ENCODE measurements around the gene NCKAP5L.
"Not testable (repeated sequence)": the region's sequence is repeated elsewhere in the genome, so short reads cannot be mapped to it uniquely, and the experiment has no call there.

Gene NCKAP5L

GRCh38 chr12:49828133-49829091 lies at the start of gene NCKAP5L:
NCKAP5L (minus strand) TSS chr12:49828413; CDS start chr12:49804044, 24,369 bp downstream.
- DNase-seq (ENCODE audit: low spot score) (peak; percentile 79), FAIRE-seq (peak; percentile 70)

- DNase-seq (ENCODE audit: low spot score): no peak
- no peak for FAIRE-seq
Measured at GRCh38 chr12:49877066-49877465, 48.9 kb upstream of the NCKAP5L start.

- DNase-seq (ENCODE audit: low spot score): no peak
- no peak for FAIRE-seq
Measured at GRCh38 chr12:49876070-49876469, 47.9 kb upstream of the NCKAP5L start.

GRCh38 chr12:49875115-49875720 lies 47.0 kb upstream of the NCKAP5L start:
- DNase-seq (ENCODE audit: low spot score): no peak
- FAIRE-seq: no peak

- FAIRE-seq: no peak
Measured at GRCh38 chr12:49874142-49874897, 46.1 kb upstream of the NCKAP5L start.

GRCh38 chr12:49873361-49873934 lies 45.2 kb upstream of the NCKAP5L start:
- FAIRE-seq (no peak), DNase-seq (ENCODE audit: low spot score) (no peak)

More at GRCh38 chr12:49874142-49874897, 46.1 kb upstream of the NCKAP5L start:
- DNase-seq (ENCODE audit: low spot score): no peak

GRCh38 chr12:49872781-49873181 lies 44.6 kb upstream of the NCKAP5L start:
- DNase-seq (ENCODE audit: low spot score): no peak
- FAIRE-seq: no peak

GRCh38 chr12:49872381-49872780 lies 44.2 kb upstream of the NCKAP5L start:
- DNase-seq (ENCODE audit: low spot score): no peak
- no peak for FAIRE-seq

GRCh38 chr12:49871811-49872251 lies 43.6 kb upstream of the NCKAP5L start:
- FAIRE-seq; DNase-seq (ENCODE audit: low spot score): not testable (repeated sequence)

- FAIRE-seq: no peak
Measured at GRCh38 chr12:49871263-49871561, 43.0 kb upstream of the NCKAP5L start.

GRCh38 chr12:49870501-49871262 lies 42.5 kb upstream of the NCKAP5L start:
- no peak for FAIRE-seq
- DNase-seq (ENCODE audit: low spot score): no peak

More at GRCh38 chr12:49871263-49871561, 43.0 kb upstream of the NCKAP5L start:
- DNase-seq (ENCODE audit: low spot score): no peak

- no peak for FAIRE-seq
- DNase-seq (ENCODE audit: low spot score): no peak
Measured at GRCh38 chr12:49869816-49870500, 41.7 kb upstream of the NCKAP5L start.

GRCh38 chr12:49868952-49869815 lies 41.0 kb upstream of the NCKAP5L start:
- no peak for FAIRE-seq

GRCh38 chr12:49868449-49868848 lies 40.2 kb upstream of the NCKAP5L start:
- DNase-seq (ENCODE audit: low spot score): no peak
- no peak for FAIRE-seq

More at GRCh38 chr12:49868952-49869815, 41.0 kb upstream of the NCKAP5L start:
- peak; percentile 42 for DNase-seq (ENCODE audit: low spot score)

GRCh38 chr12:49867570-49868341 lies 39.5 kb upstream of the NCKAP5L start:
- FAIRE-seq (no peak), DNase-seq (ENCODE audit: low spot score) (no peak)

- no peak for FAIRE-seq
- DNase-seq (ENCODE audit: low spot score): peak; percentile 14
Measured at GRCh38 chr12:49866859-49867569, 38.8 kb upstream of the NCKAP5L start.

- DNase-seq (ENCODE audit: low spot score): no peak
- FAIRE-seq: no peak
Measured at GRCh38 chr12:49865782-49866135, 37.5 kb upstream of the NCKAP5L start.
